ENCODE results near the gene PDCD4. TPM values are rescaled to one million over a fixed set of nuclear protein-coding genes. Genes with fewer than 3 reads are reported as not detected.

The PDCD4 gene
- total and polyA plus RNA-seq, 2 of the 8 experiments (the other 6 are each of a cell fraction or from before 2014, with no cell fraction given): 3.3 to 26.8 TPM

GRCh38 chr10:110912374-110912773 lies 40.6 kb downstream of the PDCD4 start:
- H3K23me2 ChIP-seq (ENCODE audit: low read depth, low read length): no peaks in the 10 kb centered on the region
- H3K36me3 ChIP-seq (ENCODE audit: control insufficient read depth in 2 of 4, insufficient read depth in 4 of 4, low read length in 3 of 4): no peaks in the 10 kb centered on the region
- ChIA-PET CTCF (ENCODE audit: partially characterized antibody) (interaction anchor here (1.1 to 1.4 kb wide), 2 partner anchors 17 to 109 kb away, joined by 3 to 7 read pairs; no protein-coding TSS in a partner anchor), POLR2A (ENCODE audit: partially characterized antibody) (interaction anchor here (0.6 kb wide), 1 partner anchor 140 kb away, joined by 3 read pairs; no protein-coding TSS in a partner anchor)
- TF ChIP-seq HDAC2 (IDR thresholded peaks at IDR 0.05; ENCODE audit: borderline replicate concordance in 1 of 2, low read depth in 2 of 2, low read length in 2 of 2): no peak
- TF ChIP-seq BCL11A (IDR thresholded peaks at IDR 0.05; ENCODE audit: low read depth in 2 of 2, low read length in 2 of 2): no peak
- no peak for TF ChIP-seq KDM4A (IDR thresholded peaks at IDR 0.05; ENCODE audit: low read depth, low read length, severe bottlenecking)
- no peak overlapping the region for H2BK20ac ChIP-seq (ENCODE audit: low read length)
- no peak overlapping the region for H3K14ac ChIP-seq (ENCODE audit: insufficient read length)
- FAIRE-seq (no peak), DNase-seq (ENCODE audit: low read depth in 1 of 2, low spot score in 2 of 2) (no peak)
- no peak overlapping the region for H2BK12ac ChIP-seq (ENCODE audit: low read depth, low read length)
- H4K20me1 ChIP-seq (replicated peaks in 1 of 2; ENCODE audit: control insufficient read depth in 1 of 2, insufficient read depth in 2 of 2, low read length in 2 of 2): peaks cover 0 to 2% of the 10 kb centered on the region in 2 experiments
- H3K4me3 ChIP-seq (ENCODE audit: extremely low read depth in 1 of 4, insufficient read depth in 2 of 4, low read depth in 3 of 4, low read length in 4 of 4): no peak overlapping the region
- H2AFZ ChIP-seq (ENCODE audit: low read length): no peak overlapping the region
- no peak overlapping the region for H2BK15ac ChIP-seq (ENCODE audit: low read length)
- no peak overlapping the region for H2BK5ac ChIP-seq (ENCODE audit: low read depth, low read length)
- H3K27me3 ChIP-seq (replicated peaks in 1 of 4; ENCODE audit: control insufficient read depth in 3 of 4, extremely low read depth in 1 of 4, insufficient read depth in 3 of 4, low read length in 3 of 4): no peaks in the 10 kb centered on the region
- no peak overlapping the region for H3K4ac ChIP-seq (replicated peaks; ENCODE audit: insufficient read length, low read depth, low read length)
- peaks cover 0 to 3% of the 10 kb centered on the region in 2 experiments; a peak in 2 of 4 replicates for H3K79me2 ChIP-seq (ENCODE audit: control insufficient read depth in 1 of 2, insufficient read depth in 2 of 2, low read length in 2 of 2)
- no peak overlapping the region for H2AK5ac ChIP-seq (ENCODE audit: low read depth, low read length)
- no peaks in the 10 kb centered on the region for H3K9me3 ChIP-seq (ENCODE audit: insufficient read depth in 2 of 2, low read depth in 1 of 2, low read length in 1 of 2)
- H2BK120ac ChIP-seq (replicated peaks; ENCODE audit: low read depth, low read length): no peak overlapping the region
- WGBS, 2 experiments (ENCODE audit: extremely low coverage in 1 of 2, insufficient coverage in 1 of 2, insufficient read length in 1 of 2, insufficient replicate concordance in 2 of 2, low coverage in 1 of 2, low lambda C conversion rate in 2 of 2, missing lambda C conversion rate in 1 of 2): 89% methylated on average over 3 of the region's 3 CpGs; no CpG with 5 or more reads in 1 of the 2 experiments
- H3K4me1 ChIP-seq (replicated peaks in 1 of 4; ENCODE audit: control insufficient read depth in 3 of 4, insufficient read depth in 4 of 4, low read length in 3 of 4): peaks cover 0 to 5% (median 3%) of the 10 kb centered on the region in 4 experiments; a peak in 4 of 7 replicates
- H4K5ac ChIP-seq (ENCODE audit: insufficient read length, low read depth, low read length): no peak overlapping the region
- H3K23ac ChIP-seq (ENCODE audit: insufficient read length): no peak overlapping the region
- H3K9ac ChIP-seq (replicated peaks in 1 of 4; ENCODE audit: extremely low read depth in 1 of 4, low read depth in 3 of 4, low read length in 3 of 4): no peak overlapping the region
- H3K56ac ChIP-seq (replicated peaks; ENCODE audit: insufficient read length, low read depth, low read length): no peak overlapping the region
- H3K27ac ChIP-seq (ENCODE audit: low read depth, low read length): no peak overlapping the region
- H3K4me2 ChIP-seq (ENCODE audit: insufficient read depth in 1 of 2, low read depth in 2 of 2, low read length in 2 of 2): no peak overlapping the region
- no peaks in the 10 kb centered on the region for H3K79me1 ChIP-seq (ENCODE audit: low read depth, low read length)
- no peak overlapping the region for H4K91ac ChIP-seq (replicated peaks; ENCODE audit: insufficient read length, low read length)
- no peak overlapping the region for H3K18ac ChIP-seq (ENCODE audit: extremely low read depth, low read length)
- no peak overlapping the region for H4K8ac ChIP-seq (ENCODE audit: extremely low read depth, insufficient read depth, low read length)
